HG02678 (cell line): ENCODE data around the gene SLAIN2.

Experiments
- ATAC-seq: cut with Tn5 transposase; IDR thresholded peaks from one replicate; pipeline ENCODE4 v1.9.1; 2021; ENCODE audit warnings: mild to moderate bottlenecking, moderate library complexity; ENCODE audit not compliant: unreplicated experiment

SLAIN2 gene

DNA sequence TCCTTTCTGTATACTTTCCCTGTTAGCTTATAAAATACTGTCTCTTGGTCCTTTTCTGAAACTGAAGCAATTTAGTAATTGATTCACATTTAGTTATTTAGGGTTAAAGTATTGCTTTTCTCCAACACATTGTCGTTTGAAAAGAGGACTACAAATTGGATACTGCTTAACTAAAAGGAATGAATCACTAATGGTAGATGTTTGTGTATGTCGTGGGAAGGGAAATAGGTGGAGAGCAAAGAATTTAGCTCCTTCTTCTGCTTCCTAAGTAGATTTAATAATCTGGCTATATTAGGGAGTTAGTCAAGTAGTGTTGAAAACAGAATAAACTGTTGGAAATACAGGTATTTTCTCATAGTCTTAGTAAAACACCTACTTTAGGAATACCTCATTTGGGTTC, 27.9 kb downstream of the SLAIN2 start:
- no peak for ATAC-seq

DNA sequence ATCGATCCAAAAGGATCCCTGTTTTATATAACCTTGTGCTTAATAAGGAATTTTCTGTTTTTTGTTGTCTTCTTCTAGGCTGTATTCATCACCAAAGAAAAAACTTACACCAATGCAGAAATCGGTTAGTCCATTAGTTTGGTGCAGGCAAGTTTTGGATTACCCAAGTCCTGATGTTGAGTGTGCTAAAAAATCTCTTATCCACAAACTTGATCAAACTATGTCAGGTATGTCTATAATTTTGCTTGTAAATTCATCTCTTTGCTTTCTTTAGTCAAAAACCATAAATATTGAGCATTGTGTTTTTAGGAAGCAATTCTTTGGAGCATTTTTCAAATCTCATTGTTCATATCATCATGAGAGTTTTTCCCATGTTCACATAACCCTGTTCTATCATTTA, 28.4 kb downstream of the SLAIN2 start:
- no peak for ATAC-seq

DNA sequence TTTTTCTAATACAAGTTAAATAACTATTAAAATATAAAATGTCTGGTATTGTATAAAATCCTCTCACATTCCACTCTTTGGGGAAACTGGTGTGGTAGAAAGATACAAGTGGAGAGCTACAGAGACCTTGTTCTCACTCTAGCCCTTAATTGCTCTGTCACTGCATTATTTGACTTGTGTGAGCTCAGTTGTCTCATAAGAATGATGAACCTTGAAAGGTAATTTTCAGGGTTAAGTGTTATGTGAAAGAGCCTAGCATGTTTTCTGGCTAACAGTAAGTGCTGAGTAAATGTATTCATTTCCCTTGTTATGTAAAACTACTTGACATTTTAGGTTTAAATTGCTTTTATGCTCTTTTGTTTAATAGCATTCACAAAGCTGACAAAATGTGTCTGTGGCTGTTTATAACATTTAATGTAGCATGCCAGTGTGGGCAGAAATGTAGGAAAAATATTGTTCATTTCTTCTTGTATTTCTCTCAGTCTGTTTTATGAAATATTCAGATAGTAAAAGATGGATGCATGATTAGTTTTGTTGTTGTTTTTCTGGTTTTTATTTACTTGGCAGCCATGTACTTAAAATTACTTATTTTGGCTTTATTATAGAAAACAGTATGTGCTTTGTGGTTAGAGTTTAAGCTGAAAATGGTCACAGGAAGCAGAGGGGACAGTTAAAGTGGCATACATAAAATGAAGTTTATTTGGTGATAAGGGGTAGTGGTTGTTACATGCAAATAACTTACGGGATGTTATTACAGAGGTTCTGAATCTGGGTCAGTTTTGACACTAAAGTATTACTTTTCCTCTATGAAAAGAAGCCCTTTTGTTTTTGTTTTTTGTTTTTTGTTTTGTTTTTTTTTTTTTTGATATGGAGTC, 29.2 kb downstream of the SLAIN2 start:
- ATAC-seq, result no peak

DNA sequence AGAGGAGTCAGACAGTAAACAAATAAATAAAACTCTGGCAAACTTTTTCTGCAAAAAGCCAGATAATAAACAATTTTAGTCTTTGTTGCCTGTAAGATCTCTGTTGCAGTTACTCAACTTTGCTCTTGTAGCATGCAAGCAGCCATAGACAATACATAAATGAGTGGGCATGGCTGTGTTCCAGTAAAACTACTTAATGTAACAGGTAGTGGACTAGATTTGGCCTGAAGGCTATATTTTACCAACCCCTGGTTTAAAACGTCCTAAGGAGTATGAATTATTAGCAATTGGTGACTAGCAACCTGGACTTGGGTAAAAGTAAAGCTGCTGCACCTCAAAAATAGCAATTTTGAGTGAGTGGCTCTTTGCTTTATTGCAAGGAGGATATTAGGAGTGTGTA, 30.9 kb downstream of the SLAIN2 start:
- ATAC-seq, result no peak

- ATAC-seq, result no peak
These were observed 34.4 kb downstream of the SLAIN2 start for GRCh38 chr4:48375651-48376304.

DNA sequence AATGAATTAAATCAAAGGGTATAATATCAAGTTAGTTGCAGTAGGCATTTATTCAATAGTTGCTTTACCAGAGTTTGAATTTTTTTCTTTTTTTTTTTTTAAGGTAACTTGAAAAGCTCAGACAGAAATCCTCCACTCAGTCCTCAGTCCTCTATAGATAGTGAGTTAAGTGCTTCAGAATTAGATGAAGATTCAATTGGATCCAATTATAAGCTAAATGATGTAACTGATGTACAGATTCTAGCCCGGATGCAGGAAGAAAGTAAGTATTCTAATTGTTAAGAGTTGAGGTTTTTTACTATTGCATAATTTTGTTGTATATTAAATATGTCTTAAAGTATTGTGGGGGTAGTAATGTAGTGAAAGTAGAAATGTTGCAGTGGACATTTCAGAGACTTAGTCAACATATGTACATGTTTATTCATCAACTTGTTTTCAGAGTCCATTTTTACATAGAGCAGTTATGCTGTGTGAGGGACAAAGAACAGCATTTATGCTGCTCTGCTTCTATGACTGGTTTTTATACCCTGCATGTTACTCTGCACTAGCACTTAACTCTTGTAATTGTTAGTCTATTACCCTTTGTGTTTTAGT, 38.4 kb downstream of the SLAIN2 start:
- no peak for ATAC-seq

GRCh38 chr4:48380583-48381167, 39.3 kb downstream of the SLAIN2 start:
- ATAC-seq, result no peak

DNA sequence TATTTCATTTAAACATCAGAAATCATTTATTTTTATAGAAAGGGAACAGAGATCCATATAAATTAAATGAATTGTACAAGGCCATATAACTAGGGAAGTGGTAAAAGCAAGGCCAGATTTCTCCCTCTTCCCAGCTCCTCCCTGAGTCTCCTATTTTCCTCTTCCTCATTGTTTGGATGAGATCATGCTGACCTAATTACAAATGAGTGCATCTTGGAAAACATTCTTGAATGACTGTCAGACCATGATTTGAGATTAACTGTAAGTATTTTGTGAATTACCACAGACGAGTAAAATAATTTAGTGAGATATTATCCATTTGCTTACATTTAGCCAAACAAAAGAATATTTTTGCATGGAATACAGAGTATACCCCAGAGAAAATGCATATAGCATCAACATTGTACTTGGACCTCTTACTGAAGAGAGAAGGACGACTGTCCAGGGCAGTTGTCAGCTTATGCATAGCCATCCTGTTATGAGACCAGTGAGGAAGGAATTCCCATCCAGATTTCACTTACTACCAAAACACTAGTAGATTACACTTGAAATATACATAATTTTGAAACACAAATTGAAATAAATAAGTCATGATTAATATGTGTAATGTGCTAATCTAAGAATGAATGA, 47.3 kb downstream of the SLAIN2 start:
- ATAC-seq, result no peak

- ATAC-seq, result no peak
These were observed 54.7 kb downstream of the SLAIN2 start for GRCh38 chr4:48396043-48396442.

DNA sequence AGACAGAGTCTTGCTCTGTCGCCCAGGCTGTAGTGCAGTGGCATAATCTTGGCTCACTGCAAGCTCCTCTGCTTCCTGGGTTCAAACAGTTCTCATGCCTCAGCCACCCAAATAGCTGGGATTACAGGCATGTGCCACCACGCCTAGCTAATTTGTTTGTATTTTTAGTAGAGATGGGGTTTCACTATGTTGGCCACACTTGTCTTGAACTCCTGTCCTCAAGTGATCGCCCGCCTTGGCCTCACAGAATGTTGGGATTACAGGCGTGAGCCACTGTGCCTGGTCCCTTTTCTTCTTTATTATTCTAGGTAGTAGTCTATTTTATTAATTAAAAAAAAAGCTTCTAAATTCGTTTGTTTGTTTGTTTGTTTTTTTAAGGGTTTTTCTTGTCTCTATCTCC, 59.1 kb downstream of the SLAIN2 start:
- no peak for ATAC-seq

GRCh38 chr4:48403358-48403757, 62.0 kb downstream of the SLAIN2 start:
- no peak for ATAC-seq

GRCh38 chr4:48403779-48404178, 62.5 kb downstream of the SLAIN2 start:
- no peak for ATAC-seq

- ATAC-seq, result no peak
These were observed 64.6 kb downstream of the SLAIN2 start for GRCh38 chr4:48405924-48406323.

DNA sequence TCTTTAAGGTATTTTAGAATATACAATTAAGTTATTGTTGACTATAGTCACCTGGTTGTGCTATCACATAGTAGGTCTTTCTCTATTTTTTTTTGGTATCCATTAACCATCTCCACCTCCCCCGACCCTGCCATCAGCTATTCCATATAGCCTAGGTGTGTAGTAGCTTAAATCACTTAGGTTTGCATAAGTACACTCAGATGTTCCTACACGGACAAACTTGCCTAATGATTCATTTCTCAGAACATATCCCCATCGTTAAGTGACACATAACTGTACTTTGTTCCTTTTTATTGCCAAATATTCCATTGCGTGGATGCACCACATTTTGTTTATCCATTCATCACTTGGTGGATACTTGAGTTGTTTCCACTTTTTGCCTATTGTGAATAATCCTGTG, 67.9 kb downstream of the SLAIN2 start:
- ATAC-seq, result no peak

GRCh38 chr4:48410812-48411211, 69.5 kb downstream of the SLAIN2 start:
- ATAC-seq, result no peak

- no peak for ATAC-seq
These were observed 78.8 kb downstream of the SLAIN2 start for GRCh38 chr4:48420144-48420543.

- no peak for ATAC-seq
These were observed 79.8 kb downstream of the SLAIN2 start for GRCh38 chr4:48421101-48421500.

GRCh38 chr4:48428926-48429325, 87.6 kb downstream of the SLAIN2 start:
- no peak for ATAC-seq

- no peak for ATAC-seq
These were observed 88.6 kb downstream of the SLAIN2 start for GRCh38 chr4:48429709-48430474.

- ATAC-seq, result no peak
These were observed 90.1 kb downstream of the SLAIN2 start for GRCh38 chr4:48431401-48431800.
